ENCODE data around the gene ELOVL6. TPM values are rescaled to one million over a fixed set of nuclear protein-coding genes. Genes with fewer than 3 reads are reported as not detected.

The ELOVL6 gene
- total RNA-seq, 1 donor from 2014 or later, result 3.6 TPM

- TF ChIP-seq CTCF (IDR thresholded peaks at IDR 0.05), result no peak
- no peak for ATAC-seq
- no peak overlapping the region for H3K4me3 ChIP-seq
- H3K27ac ChIP-seq, result no peak overlapping the region
- no peaks in the 10 kb centered on the region for H3K36me3 ChIP-seq
- no peak for DNase-seq
- no peaks in the 10 kb centered on the region for H3K27me3 ChIP-seq (ENCODE audit: low read depth)
- H3K4me1 ChIP-seq, result peaks cover 5% of the 10 kb centered on the region
- intact Hi-C loops (cut with DNase I), result no loop called here
- no peaks in the 10 kb centered on the region for H3K9me3 ChIP-seq
Observed at GRCh38 chr4:110137829-110138228, 60.6 kb downstream of the ELOVL6 start.

- Histone ChIP-seq H3K4me1 (peaks cover 5% of the 10 kb centered on the region), H3K36me3 (no peaks in the 10 kb centered on the region), H3K4me3 (no peak overlapping the region), H3K27me3 (ENCODE audit: low read depth) (no peaks in the 10 kb centered on the region), H3K27ac (no peak overlapping the region), H3K9me3 (no peaks in the 10 kb centered on the region)
- intact Hi-C loops (cut with DNase I), result no loop called here
- no peak for DNase-seq
- TF ChIP-seq CTCF (IDR thresholded peaks at IDR 0.05), result no peak
- ATAC-seq, result no peak
Observed at GRCh38 chr4:110135523-110135922, 62.9 kb downstream of the ELOVL6 start.

DNA sequence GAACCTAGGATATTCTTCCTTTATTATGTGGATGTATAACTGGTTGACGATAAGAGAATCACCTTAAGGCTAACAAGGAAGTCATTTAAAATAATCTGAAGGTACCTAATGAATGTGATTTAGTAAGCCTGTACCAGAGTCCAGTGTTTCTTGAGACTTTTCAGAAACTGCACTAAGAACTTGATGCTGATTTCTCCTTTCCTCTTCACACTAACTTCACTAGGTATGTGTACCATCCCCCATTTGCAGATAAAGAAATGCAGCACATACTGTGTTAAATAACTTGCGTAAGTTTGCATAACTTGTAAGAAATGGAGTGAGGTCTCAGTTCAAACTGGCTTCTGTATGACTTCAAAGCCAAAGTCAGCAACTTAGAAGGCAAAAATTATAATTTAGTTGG lies 63.3 kb downstream of the ELOVL6 start:
- no peak for TF ChIP-seq CTCF (IDR thresholded peaks at IDR 0.05)
- intact Hi-C loops (cut with DNase I), result no loop called here

GRCh38 chr4:110134269-110134869 lies 64.0 kb downstream of the ELOVL6 start:
- no peaks in the 10 kb centered on the region for H3K27me3 ChIP-seq (ENCODE audit: low read depth)
- DNase-seq (no peak), ATAC-seq (no peak)
- no peaks in the 10 kb centered on the region for H3K4me1 ChIP-seq
- no peak overlapping the region for H3K27ac ChIP-seq
- intact Hi-C loops (cut with DNase I), result no loop called here
- H3K4me3 ChIP-seq, result no peak overlapping the region
- TF ChIP-seq CTCF (IDR thresholded peaks at IDR 0.05), result no peak
- no peaks in the 10 kb centered on the region for H3K9me3 ChIP-seq
- no peaks in the 10 kb centered on the region for H3K36me3 ChIP-seq

More for the DNA sequence above, 63.3 kb downstream of the ELOVL6 start:
- Histone ChIP-seq H3K4me1 (peaks cover 3% of the 10 kb centered on the region), H3K36me3 (no peaks in the 10 kb centered on the region), H3K27ac (no peak overlapping the region), H3K27me3 (ENCODE audit: low read depth) (no peaks in the 10 kb centered on the region), H3K4me3 (no peak overlapping the region), H3K9me3 (no peaks in the 10 kb centered on the region)
- DNase-seq (no peak), ATAC-seq (no peak)

DNA sequence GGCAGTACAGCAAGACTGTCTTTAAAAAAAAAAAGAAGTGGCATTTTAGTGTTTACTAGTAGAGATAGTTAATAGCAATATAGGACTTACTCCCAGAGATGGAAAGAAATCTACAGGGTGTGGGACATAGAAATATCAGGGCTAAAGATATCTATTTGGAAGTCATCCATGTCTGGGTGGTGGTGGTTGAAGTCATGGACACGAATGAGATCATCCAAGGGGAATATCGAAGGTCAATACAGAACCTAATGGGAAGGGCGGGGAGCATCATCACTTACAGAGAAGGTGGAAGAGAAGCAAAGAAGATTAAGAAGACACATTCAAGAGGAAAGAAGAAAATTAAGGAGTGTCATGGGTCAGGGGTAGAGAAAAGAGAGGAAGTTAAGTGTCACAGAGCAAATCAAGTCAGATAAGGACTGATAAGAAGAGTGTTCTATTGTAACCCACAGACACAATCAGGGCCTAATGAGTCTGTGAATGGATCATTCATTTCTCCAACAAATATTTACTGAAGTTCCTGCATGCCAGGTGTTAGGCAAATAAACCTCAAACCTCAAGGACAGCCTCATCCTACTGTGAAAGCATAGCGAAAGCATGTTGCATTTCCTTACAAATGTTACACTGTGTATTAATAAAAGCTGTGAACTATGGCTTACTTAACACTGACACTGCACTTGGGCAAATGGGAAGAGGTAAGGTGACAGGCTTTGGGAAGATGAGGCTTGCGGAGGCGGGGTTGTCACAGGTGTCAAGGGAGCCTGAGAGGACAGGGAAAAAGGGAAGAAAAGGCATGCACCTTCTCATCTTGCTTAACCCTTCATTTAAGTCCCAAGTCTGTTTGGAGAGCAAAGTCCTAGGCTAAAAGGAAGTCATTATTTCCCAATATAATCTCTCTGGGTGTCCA lies 65.3 kb downstream of the ELOVL6 start:
- H3K36me3 ChIP-seq, result no peaks in the 10 kb centered on the region
- intact Hi-C loops (cut with DNase I), result no loop called here
- H3K9me3 ChIP-seq, result no peaks in the 10 kb centered on the region
- DNase-seq (no peak), ATAC-seq (no peak)
- H3K27me3 ChIP-seq (ENCODE audit: low read depth), result no peaks in the 10 kb centered on the region
- no peak overlapping the region for H3K4me3 ChIP-seq
- no peaks in the 10 kb centered on the region for H3K4me1 ChIP-seq
- H3K27ac ChIP-seq, result no peak overlapping the region
- TF ChIP-seq CTCF (IDR thresholded peaks at IDR 0.05), result no peak
